Hepatocyte (in vitro differentiated cells): ENCODE results near the gene SMAGP.

Experiments
- CTCF ChIP-seq: fragments of 200-600 bp; sonication (generic); IDR thresholded peaks from 2 replicates; pipeline ENCODE4 v1.5.1; 2016; ENCODE audit warnings: antibody characterized with exemption, mild to moderate bottlenecking; ENCODE audit not compliant: poor library complexity
- EZH2phosphoT487 ChIP-seq: fragments of 200-600 bp; sonication (generic); IDR thresholded peaks from one replicate; pipeline ENCODE4 v1.6.1; 2018; ENCODE audit warnings: antibody characterized with exemption, mild to moderate bottlenecking, low read depth, moderate library complexity; ENCODE audit not compliant: unreplicated experiment, severe bottlenecking

GRCh38 chr12:51229116-51229809, 41.0 kb downstream of the SMAGP start:
- TF ChIP-seq CTCF (no peak), EZH2phosphoT487 (no peak)
